ENCODE data around the gene CIAO3.

The CIAO3 gene

DNA sequence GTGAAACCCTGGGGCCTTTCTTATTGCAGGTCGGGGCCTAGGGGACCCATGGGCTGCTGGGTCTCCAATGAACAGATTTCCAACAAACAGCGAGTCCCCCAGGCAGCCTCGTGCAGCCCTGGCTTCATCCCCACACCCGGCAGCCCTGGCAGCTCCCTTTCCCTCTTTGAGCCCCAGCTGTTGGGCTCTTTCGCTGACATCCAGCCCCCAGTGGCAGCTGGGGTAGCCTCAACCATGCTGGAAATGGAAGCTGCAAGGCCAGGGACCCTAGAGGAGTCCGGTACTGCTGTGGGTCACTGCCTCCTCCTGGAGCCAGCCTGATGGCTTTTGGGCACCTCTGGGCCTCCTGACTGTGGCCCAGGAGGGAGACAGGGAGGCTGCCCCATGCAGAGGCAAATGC, 41.5 kb upstream of the CIAO3 start:
- CTCF ChIA-PET: no interaction called here
- H3K27ac ChIP-seq: peak overlapping the region; percentile 76; the same call in 1 of the 2 replicates
- POLR2A ChIA-PET (ENCODE audit: low non-redundant PET): no interaction called here
- DNase-seq (ENCODE audit: low spot score): no peak
- no peak for TF ChIP-seq CTCF (conservative IDR thresholded peaks at IDR 0.05; ENCODE audit: low read depth)

GRCh38 chr16:781346-782010, 40.7 kb upstream of the CIAO3 start:
- POLR2A ChIA-PET (ENCODE audit: low non-redundant PET): no interaction called here
- no peak overlapping the region for H3K27ac ChIP-seq
- CTCF ChIA-PET: no interaction called here
- TF ChIP-seq CTCF (conservative IDR thresholded peaks at IDR 0.05; ENCODE audit: low read depth): no peak
- DNase-seq (ENCODE audit: low spot score): no peak

DNA sequence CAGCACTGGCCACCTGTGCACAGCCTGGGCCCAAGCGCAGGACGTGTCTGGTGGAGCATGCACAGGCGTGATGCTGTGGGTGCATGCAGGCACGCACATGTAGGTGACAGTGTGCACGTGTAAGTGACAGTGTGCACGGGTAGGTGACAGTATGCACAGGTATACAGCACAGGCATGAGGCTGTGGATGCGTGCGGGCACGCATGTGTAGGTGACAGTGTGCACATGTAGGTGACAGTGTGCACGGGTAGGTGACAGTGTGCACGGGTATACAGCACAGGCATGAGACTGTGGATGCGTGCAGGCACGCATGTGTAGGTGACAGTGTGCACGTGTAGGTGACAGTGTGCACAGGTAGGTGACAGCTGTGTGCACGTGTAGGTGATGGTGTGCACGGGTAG, 39.5 kb upstream of the CIAO3 start:
- CTCF ChIA-PET: interaction anchor here (0.9 kb wide), 1 partner anchor 36 kb away, joined by 3 read pairs; no protein-coding TSS in a partner anchor
- no peak for TF ChIP-seq CTCF (conservative IDR thresholded peaks at IDR 0.05; ENCODE audit: low read depth)
- no peak overlapping the region for H3K27ac ChIP-seq
- POLR2A ChIA-PET (ENCODE audit: low non-redundant PET): interaction anchor here (0.7 kb wide), 1 partner anchor 26 kb away, joined by 6 read pairs; no protein-coding TSS in a partner anchor
- DNase-seq (ENCODE audit: low spot score): no peak

DNA sequence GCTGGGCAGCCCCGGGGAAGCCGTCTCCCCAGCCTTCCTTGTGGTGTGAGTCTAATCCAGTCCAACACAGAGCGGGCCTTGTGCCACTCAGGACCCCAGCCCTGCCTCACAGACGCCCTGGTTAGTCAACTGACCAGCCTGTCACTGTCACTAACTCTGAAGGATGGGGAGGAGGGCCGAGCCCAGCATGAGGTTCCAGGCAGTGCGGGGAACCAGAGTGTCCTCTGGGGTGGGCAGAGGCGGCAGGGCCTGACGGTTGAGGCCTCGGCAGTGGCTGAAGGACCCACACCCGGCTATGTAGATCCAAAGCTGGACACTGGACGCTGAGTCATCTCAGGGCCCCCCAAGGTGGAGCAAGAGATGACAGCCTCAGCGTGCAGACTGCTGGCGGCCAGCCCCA, 38.8 kb upstream of the CIAO3 start:
- DNase-seq (ENCODE audit: low spot score): no peak
- POLR2A ChIA-PET (ENCODE audit: low non-redundant PET): no interaction called here
- TF ChIP-seq CTCF (conservative IDR thresholded peaks at IDR 0.05; ENCODE audit: low read depth): no peak
- CTCF ChIA-PET: no interaction called here
- no peak overlapping the region for H3K27ac ChIP-seq

GRCh38 chr16:778909-779527, 38.2 kb upstream of the CIAO3 start:
- no peak overlapping the region for H3K27ac ChIP-seq
- no peak for TF ChIP-seq CTCF (conservative IDR thresholded peaks at IDR 0.05; ENCODE audit: low read depth)
- CTCF ChIA-PET: no interaction called here
- no peak for DNase-seq (ENCODE audit: low spot score)
- POLR2A ChIA-PET (ENCODE audit: low non-redundant PET): no interaction called here

DNA sequence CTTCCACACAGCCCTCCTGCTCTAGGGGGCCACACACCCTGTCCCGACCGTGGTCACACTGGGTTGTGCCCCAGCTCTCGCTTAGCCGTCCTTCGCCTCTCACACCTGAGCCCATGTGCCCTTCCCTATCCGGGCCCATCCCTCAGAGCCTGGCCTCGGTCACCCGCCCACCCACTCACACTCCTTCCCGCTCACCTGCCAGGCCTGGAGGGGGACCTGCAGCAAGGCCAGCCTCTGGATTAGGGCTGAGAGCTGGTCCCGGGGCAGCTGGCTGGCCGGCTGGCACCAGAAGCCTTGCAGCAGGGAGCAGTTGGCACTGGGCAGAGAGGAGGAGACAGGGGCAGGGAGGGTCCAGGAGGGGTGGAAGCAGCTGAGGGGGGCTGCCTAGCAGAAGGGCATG, 37.6 kb upstream of the CIAO3 start:
- no peak for DNase-seq (ENCODE audit: low spot score)
- ChIA-PET CTCF (no interaction called here), POLR2A (ENCODE audit: low non-redundant PET) (no interaction called here)
- TF ChIP-seq CTCF (conservative IDR thresholded peaks at IDR 0.05; ENCODE audit: low read depth): no peak
- no peak overlapping the region for H3K27ac ChIP-seq
